Effector CD8-positive, alpha-beta T cell (primary cell): ENCODE data around the gene INSL3.
"Not testable (repeated sequence)": the region's sequence is repeated elsewhere in the genome, so short reads cannot be mapped to it uniquely, and the experiment has no call there.

Experiments
- DNase-seq: peaks from one replicate; lab custom pipeline; 2025; lab: John Stamatoyannopoulos, UW

INSL3 gene

GRCh38 chr19:17784201-17785008 lies 36.9 kb downstream of the INSL3 start:
- DNase-seq, result peak; percentile 60

- DNase-seq, result not testable (repeated sequence)
Measured at GRCh38 chr19:17783721-17784120, 37.6 kb downstream of the INSL3 start.

DNA sequence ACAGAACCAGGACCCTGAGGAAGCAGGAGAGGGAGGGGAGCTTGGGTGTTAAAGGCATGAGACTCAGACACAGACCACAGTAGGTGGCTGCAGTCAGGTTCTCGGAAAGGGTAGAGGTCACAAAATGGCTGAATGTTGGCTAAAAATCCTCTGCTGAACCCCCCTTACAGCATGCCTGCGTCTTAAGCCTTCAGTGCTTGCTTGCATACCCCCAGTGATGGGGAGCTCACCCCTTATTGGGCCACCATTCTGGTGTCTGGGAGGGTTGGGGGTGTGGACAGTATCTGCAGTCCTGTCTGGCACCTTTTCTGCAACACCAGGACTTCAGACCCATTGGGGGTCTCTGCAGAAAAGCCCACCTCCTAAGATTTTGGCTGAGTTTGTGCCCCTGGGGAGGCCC lies 40.5 kb downstream of the INSL3 start:
- DNase-seq, result no peak

GRCh38 chr19:17778968-17779929 lies 42.1 kb downstream of the INSL3 start:
- no peak for DNase-seq

GRCh38 chr19:17778251-17778967 lies 42.9 kb downstream of the INSL3 start:
- DNase-seq, result peak; percentile 21

DNA sequence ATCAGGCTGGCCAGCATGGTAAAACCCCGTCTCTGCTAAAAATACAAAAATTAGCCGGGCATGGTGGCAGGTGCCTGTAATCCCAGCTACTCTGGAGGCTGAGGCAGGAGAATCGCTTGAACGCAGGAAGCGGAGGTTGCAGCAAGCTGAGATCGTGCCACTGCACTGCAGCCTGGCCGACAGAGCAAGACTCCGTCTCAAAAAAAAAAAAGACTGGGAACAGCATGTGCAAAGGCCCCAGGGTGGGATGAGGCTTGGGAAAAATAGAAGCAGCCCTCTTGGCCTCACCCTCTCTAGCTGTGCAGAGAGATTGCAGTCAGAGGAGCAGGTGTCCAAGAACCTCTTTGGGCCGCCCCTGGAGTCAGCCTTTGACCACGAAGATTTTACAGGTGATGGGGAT lies 43.5 kb downstream of the INSL3 start:
- not testable (repeated sequence) for DNase-seq

- no peak for DNase-seq
Measured at GRCh38 chr19:17775991-17776803, 45.1 kb downstream of the INSL3 start.

GRCh38 chr19:17775245-17775927 lies 45.9 kb downstream of the INSL3 start:
- DNase-seq, result peak; percentile 10

DNA sequence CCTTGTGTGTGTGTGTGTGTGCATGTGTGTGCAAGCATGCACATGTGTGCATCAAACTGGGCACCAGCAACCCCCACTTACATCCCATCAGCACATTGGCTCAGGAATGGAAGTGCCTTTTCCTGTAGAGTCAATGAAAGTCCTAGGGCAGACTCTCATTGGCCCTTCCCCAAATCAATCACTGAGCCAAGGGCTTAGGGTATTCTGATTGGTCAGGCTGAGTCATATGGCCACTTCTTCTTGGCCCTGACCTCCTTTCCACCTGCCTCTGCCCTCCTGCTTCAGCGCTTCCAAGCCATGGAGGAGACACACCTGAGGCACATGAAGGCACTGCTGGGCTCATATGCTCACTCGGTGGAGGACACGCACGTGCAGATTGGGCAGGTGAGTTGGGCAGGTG lies 49.1 kb downstream of the INSL3 start:
- no peak for DNase-seq

GRCh38 chr19:17770613-17771012 lies 50.7 kb downstream of the INSL3 start:
- DNase-seq, result no peak

DNA sequence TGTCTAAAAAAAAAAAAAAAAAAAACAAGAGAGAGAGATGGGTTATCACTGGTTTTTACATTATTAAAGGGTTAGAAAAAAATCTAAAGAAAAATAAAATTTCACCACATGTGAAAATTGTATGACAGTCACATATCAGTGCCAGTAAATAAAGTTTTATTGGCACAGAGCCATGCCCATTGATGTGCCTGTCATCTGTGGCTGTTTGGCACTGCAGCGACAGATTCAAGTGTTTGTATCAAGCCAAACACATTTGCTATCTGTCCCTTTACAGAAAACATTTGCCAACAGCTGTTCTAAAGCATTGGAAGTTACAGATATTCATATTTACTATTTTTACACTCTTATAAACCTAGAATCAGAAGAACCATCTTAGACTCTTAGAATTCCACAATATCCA lies 53.8 kb downstream of the INSL3 start:
- DNase-seq, result no peak

DNA sequence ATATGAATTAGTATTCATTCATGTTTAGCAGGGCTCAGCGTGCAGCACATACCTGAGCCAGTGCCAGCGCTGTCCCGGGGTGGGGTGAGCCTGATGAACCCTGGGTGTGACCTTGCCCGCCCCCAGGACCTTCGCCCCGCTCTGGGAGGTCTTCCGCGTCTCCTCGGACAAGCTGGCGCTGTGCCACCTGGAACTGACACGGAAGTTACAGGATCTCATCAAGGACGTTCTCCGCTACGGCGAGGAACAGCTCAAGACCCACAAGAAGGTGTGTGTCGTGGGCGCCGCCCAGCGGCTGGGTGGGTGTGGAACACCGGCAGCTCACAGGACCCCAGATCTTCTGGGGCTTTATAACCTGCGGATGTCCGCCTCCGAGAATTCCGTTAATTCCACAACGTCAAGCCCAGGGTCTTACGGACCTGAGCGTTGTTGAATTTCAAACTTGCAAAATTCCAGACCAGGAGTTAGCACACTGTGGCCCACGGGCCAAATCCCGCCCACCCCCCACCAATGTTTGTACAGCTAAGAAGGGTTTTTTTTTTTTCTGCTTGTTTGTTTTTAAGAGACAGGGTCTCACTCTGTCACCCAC lies 54.7 kb downstream of the INSL3 start:
- peak; percentile 17 for DNase-seq
